ENCODE measurements around the gene ARHGAP23.
"Not testable (repeated sequence)": the region's sequence is repeated elsewhere in the genome, so short reads cannot be mapped to it uniquely, and the experiment has no call there.

DNA sequence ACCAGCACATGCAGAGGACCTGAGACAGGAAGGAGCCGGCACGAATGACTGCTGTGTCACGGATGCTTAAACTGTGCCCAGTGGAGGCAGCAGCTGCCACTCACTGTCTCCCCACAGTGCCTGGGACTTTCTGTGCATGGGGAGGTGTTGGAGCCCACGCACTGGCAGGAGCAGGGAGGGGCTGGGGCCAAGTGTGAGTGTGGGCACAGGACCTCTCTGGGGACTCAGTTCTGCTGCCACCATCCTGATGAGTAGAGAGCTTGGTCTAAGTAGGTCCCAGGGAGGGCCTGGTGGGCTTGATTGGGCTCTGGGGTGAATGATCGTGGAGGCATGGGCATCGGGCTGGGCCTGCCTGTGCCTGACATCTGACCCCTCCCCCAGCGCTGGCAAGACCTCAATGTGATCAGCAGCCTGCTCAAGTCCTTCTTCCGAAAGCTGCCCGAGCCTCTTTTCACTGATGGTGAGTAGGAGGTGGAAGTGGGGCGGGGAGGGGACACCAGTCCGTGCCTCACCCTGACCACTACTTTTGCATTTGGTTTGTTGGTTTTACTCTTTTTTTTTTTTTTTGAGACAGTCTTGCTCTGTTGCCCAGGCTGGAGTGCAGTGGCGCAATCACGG, 57.5 kb downstream of the ARHGAP23 start:
- TF ChIP-seq EZH2 (IDR thresholded peaks at IDR 0.05; ENCODE audit: borderline replicate concordance): not testable (repeated sequence)
- TF ChIP-seq, protein P1, sequence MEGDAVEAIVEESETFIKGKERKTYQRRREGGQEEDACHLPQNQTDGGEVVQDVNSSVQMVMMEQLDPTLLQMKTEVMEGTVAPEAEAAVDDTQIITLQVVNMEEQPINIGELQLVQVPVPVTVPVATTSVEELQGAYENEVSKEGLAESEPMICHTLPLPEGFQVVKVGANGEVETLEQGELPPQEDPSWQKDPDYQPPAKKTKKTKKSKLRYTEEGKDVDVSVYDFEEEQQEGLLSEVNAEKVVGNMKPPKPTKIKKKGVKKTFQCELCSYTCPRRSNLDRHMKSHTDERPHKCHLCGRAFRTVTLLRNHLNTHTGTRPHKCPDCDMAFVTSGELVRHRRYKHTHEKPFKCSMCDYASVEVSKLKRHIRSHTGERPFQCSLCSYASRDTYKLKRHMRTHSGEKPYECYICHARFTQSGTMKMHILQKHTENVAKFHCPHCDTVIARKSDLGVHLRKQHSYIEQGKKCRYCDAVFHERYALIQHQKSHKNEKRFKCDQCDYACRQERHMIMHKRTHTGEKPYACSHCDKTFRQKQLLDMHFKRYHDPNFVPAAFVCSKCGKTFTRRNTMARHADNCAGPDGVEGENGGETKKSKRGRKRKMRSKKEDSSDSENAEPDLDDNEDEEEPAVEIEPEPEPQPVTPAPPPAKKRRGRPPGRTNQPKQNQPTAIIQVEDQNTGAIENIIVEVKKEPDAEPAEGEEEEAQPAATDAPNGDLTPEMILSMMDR (IDR thresholded peaks at IDR 0.05; ENCODE audit: poor library complexity): not testable (repeated sequence)

Measured in hepatocyte (in vitro differentiated cells).